Measurements from ENCODE around the gene ZNF431. TPM values are rescaled to one million over a fixed set of nuclear protein-coding genes. Genes with fewer than 3 reads are reported as not detected.

ZNF431 gene
- total and polyA plus RNA-seq, 2 donors (not counting 1 experiment from before 2014, with no cell fraction given): 3.7 to 4.3 TPM

- H2AFZ ChIP-seq (ENCODE audit: low read length): no peak overlapping the region
- no peak overlapping the region for H3K4me3 ChIP-seq (replicated peaks in 1 of 4; ENCODE audit: control extremely low read depth in 1 of 4, insufficient read depth in 1 of 4, low read depth in 3 of 4, low read length in 4 of 4)
- H3K4me2 ChIP-seq (ENCODE audit: extremely low read depth, insufficient read depth, low read length): no peak overlapping the region
- H4K20me1 ChIP-seq (ENCODE audit: control insufficient read depth, extremely low read depth, insufficient read depth, low read length): no peaks in the 10 kb centered on the region
- no peaks in the 10 kb centered on the region for H3K79me2 ChIP-seq (ENCODE audit: control insufficient read depth, insufficient read depth, low read length)
- no peaks in the 10 kb centered on the region for H3K9me3 ChIP-seq (ENCODE audit: control insufficient read depth, insufficient read depth, low read depth, low read length)
- DNase-seq (ENCODE audit: low read depth in 2 of 2): no peak
- no peaks in the 10 kb centered on the region for H3K36me3 ChIP-seq (ENCODE audit: control insufficient read depth, insufficient read depth, low read length)
- no peaks in the 10 kb centered on the region for H3K4me1 ChIP-seq (ENCODE audit: control insufficient read depth, extremely low read depth, insufficient read depth, low read length)
- TF ChIP-seq CTCF (conservative IDR thresholded peaks at IDR 0.05 in 1 of 2, IDR thresholded peaks at IDR 0.05 in 1 of 2; ENCODE audit: low read depth in 1 of 2, low read length in 2 of 2): no peak
- no peak for TF ChIP-seq EZH2 (IDR thresholded peaks at IDR 0.05; ENCODE audit: low read length, missing control alignments)
- no peaks in the 10 kb centered on the region for H3K27me3 ChIP-seq (ENCODE audit: control insufficient read depth, insufficient read depth, low read length)
- no peak overlapping the region for H3K9ac ChIP-seq (ENCODE audit: insufficient read depth, low read length)
- H3K27ac ChIP-seq (ENCODE audit: insufficient read depth, low read length): no peak overlapping the region
Measured at GRCh38 chr19:21110183-21110582, 31.7 kb upstream of the ZNF431 start.

- Histone ChIP-seq H3K9me3 (ENCODE audit: control insufficient read depth, insufficient read depth, low read depth, low read length) (no peaks in the 10 kb centered on the region), H4K20me1 (ENCODE audit: control insufficient read depth, extremely low read depth, insufficient read depth, low read length) (no peaks in the 10 kb centered on the region), H3K79me2 (ENCODE audit: control insufficient read depth, insufficient read depth, low read length) (no peaks in the 10 kb centered on the region), H3K4me3 (replicated peaks in 1 of 4; ENCODE audit: control extremely low read depth in 1 of 4, insufficient read depth in 1 of 4, low read depth in 3 of 4, low read length in 4 of 4) (no peak overlapping the region), H3K36me3 (ENCODE audit: control insufficient read depth, insufficient read depth, low read length) (no peaks in the 10 kb centered on the region), H3K27ac (ENCODE audit: insufficient read depth, low read length) (no peak overlapping the region), H3K4me2 (ENCODE audit: extremely low read depth, insufficient read depth, low read length) (no peak overlapping the region), H3K4me1 (ENCODE audit: control insufficient read depth, extremely low read depth, insufficient read depth, low read length) (no peaks in the 10 kb centered on the region), H3K27me3 (ENCODE audit: control insufficient read depth, insufficient read depth, low read length) (no peaks in the 10 kb centered on the region), H2AFZ (ENCODE audit: low read length) (no peak overlapping the region), H3K9ac (ENCODE audit: insufficient read depth, low read length) (no peak overlapping the region)
- TF ChIP-seq EZH2 (IDR thresholded peaks at IDR 0.05; ENCODE audit: low read length, missing control alignments): no peak
- no peak for TF ChIP-seq CTCF (conservative IDR thresholded peaks at IDR 0.05 in 1 of 2, IDR thresholded peaks at IDR 0.05 in 1 of 2; ENCODE audit: low read depth in 1 of 2, low read length in 2 of 2)
- no peak for DNase-seq (ENCODE audit: low read depth in 2 of 2)
Measured at GRCh38 chr19:21115430-21115829, 26.4 kb upstream of the ZNF431 start.

GRCh38 chr19:21117041-21117907 lies 24.6 kb upstream of the ZNF431 start:
- no peak for TF ChIP-seq EZH2 (IDR thresholded peaks at IDR 0.05; ENCODE audit: low read length, missing control alignments)
- Histone ChIP-seq H3K79me2 (ENCODE audit: control insufficient read depth, insufficient read depth, low read length) (no peaks in the 10 kb centered on the region), H3K4me1 (ENCODE audit: control insufficient read depth, extremely low read depth, insufficient read depth, low read length) (no peaks in the 10 kb centered on the region), H3K9me3 (ENCODE audit: control insufficient read depth, insufficient read depth, low read depth, low read length) (no peaks in the 10 kb centered on the region), H3K4me2 (ENCODE audit: extremely low read depth, insufficient read depth, low read length) (no peak overlapping the region), H2AFZ (ENCODE audit: low read length) (no peak overlapping the region), H3K9ac (ENCODE audit: insufficient read depth, low read length) (no peak overlapping the region), H3K27ac (ENCODE audit: insufficient read depth, low read length) (no peak overlapping the region), H3K4me3 (replicated peaks in 1 of 4; ENCODE audit: control extremely low read depth in 1 of 4, insufficient read depth in 1 of 4, low read depth in 3 of 4, low read length in 4 of 4) (no peak overlapping the region), H4K20me1 (ENCODE audit: control insufficient read depth, extremely low read depth, insufficient read depth, low read length) (no peaks in the 10 kb centered on the region), H3K36me3 (ENCODE audit: control insufficient read depth, insufficient read depth, low read length) (no peaks in the 10 kb centered on the region), H3K27me3 (ENCODE audit: control insufficient read depth, insufficient read depth, low read length) (no peaks in the 10 kb centered on the region)
- peak in 1 of 2 donors; percentile 83 for DNase-seq (ENCODE audit: low read depth in 2 of 2)

Data from fibroblast of lung (primary cell).